Testis (tissue), 3 donors: ENCODE results near the gene SLC9C1. TPM values are rescaled to one million over a fixed set of nuclear protein-coding genes. Genes with fewer than 3 reads are reported as not detected.

Experiments
- DNase-seq: peaks from one replicate; pipeline ENCODE4 v3.0.0-alpha.2; 2019
- H3K27ac ChIP-seq, 2 donors: fragments of 200-600 bp; sonication (generic); one replicate each; pipeline ENCODE4 v1.5.1; 2019
- H3K27me3 ChIP-seq: fragments of 200-600 bp; sonication (generic); one replicate; pipeline ENCODE4 v1.5.1; 2019
- H3K36me3 ChIP-seq: fragments of 200-600 bp; sonication (generic); one replicate; pipeline ENCODE4 v1.5.1; 2017; ENCODE audit warnings: low read depth; ENCODE audit errors: missing control alignments
- H3K4me1 ChIP-seq: fragments of 200-600 bp; sonication (generic); one replicate; pipeline ENCODE4 v1.5.1; 2019
- H3K4me3 ChIP-seq, 2 donors: fragments of 200-600 bp; sonication (generic); one replicate each; pipeline ENCODE4 v1.5.1; 2017 to 2019
- H3K9me3 ChIP-seq: fragments of 200-600 bp; sonication (generic); one replicate; pipeline ENCODE4 v1.5.1; 2017
- CTCF ChIP-seq, 3 experiments: fragments of 450-650 bp in 2 of 3; fragments of 200-600 bp in 1 of 3; sonication (generic) in 1 of 3; IDR thresholded peaks; one replicate each; pipeline ENCODE4 v1.5.1; 2016 to 2019; ENCODE audit warnings: antibody characterized with exemption in 3 of 3, mild to moderate bottlenecking in 2 of 3, moderate library complexity in 1 of 3
- POLR2A ChIP-seq: fragments of 450-650 bp; IDR thresholded peaks from one replicate; pipeline ENCODE4 v1.6.1; 2017; ENCODE audit warnings: antibody characterized with exemption, mild to moderate bottlenecking, moderate library complexity
- WGBS, 2 donors: methylation state at CpG; one replicate each; pipeline ENCODE4 v1.1.5; 2018; 5-methylcytosine and 5-hydroxymethylcytosine counted together
- intact Hi-C: fragments of 100-400 bp; cut with DNase I; formaldehyde crosslinking; loops from one replicate; pipeline ENCODE4 v1.15.1; 2023; ENCODE audit warnings: low total_unique reads
- polyA plus RNA-seq: library from polyadenylated mRNA; stranded (reverse); fragments of 350-450 nt; fragmentation: Illumina TruSeq; extraction: RNeasy Lipid Tissue Mini Kit (QIAGEN cat#74804); gene quantifications from one replicate; pipeline ENCODE4 v1.2.3, GENCODE V29; 2014; ENCODE audit warnings: low read depth, low replicate concordance; ENCODE audit not compliant: insufficient read depth
- total RNA-seq, 2 donors: library from RNA; depleted of rRNA; stranded (reverse); fragments of >200 nt; gene quantifications; one replicate each; pipeline ENCODE4 v1.2.3, GENCODE V29; 2016

The SLC9C1 gene
- total and polyA plus RNA-seq, 3 donors from 2014 or later = 3.0 to 20.0 (median 9.8) TPM

DNA sequence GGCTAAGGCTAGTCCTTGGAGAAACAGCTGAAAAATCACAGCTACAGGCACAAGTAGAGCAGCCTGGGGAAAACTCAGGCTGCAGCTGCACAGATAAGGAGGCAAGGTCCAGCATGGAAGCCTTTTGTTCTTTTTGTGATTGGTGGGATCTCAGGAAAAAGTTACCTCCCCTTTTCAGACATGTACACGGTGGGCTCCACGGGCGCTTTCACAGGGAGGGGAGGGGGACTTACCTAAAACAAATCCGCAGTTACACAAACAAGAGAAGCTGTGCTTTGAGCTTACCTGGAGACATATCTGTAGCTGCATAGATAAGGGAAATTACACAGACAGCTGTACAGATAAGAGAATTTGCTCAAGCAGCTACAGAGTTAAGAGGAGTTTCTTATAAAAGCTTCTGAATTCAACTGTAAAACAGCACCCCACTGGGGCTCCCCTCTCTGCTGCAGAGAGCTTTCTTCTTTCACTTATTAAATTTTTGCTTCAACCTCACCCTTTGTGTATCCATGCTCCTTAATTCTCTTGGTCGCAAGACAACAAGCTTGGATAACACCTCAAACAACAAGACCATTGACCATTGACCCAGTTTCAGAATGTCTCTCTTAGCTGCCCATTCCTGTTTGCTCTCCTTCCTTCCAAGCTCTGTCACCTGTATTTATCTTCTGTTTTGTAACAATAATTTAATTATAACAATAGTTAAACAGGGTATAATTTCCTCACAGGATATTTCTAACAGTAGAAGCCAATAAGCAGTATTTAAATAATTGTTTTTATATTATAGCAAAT is 28.0 kb upstream of the SLC9C1 start:
- peaks cover 6% of the 10 kb centered on the region for H3K4me1 ChIP-seq
- no peaks in the 10 kb centered on the region for H3K27me3 ChIP-seq
- no peaks in the 10 kb centered on the region for H3K9me3 ChIP-seq
- no peak for TF ChIP-seq POLR2A
- TF ChIP-seq CTCF (IDR thresholded peaks at IDR 0.05) = no peak
- H3K4me3 ChIP-seq = no peak overlapping the region
- WGBS, 2 donors = 11 to 14% methylated on average over 5 of the region's 5 CpGs
- peak overlapping the region in 1 of 2 donors; percentile 47 for H3K27ac ChIP-seq
- intact Hi-C loops = no loop called here
- H3K36me3 ChIP-seq = no peaks in the 10 kb centered on the region
- peak; percentile 35 for DNase-seq

GRCh38 chr3:112320691-112321090 is 26.7 kb upstream of the SLC9C1 start:
- TF ChIP-seq CTCF (IDR thresholded peaks at IDR 0.05) (no peak), POLR2A (no peak)
- H3K4me1 ChIP-seq = peaks cover 6% of the 10 kb centered on the region
- no peak overlapping the region for H3K4me3 ChIP-seq
- 79 to 91% methylated on average over 1 of the region's 1 CpG for WGBS, 2 donors
- no peaks in the 10 kb centered on the region for H3K36me3 ChIP-seq
- H3K9me3 ChIP-seq = no peaks in the 10 kb centered on the region
- intact Hi-C loops = no loop called here
- peak overlapping the region in 1 of 2 donors; percentile 26 for H3K27ac ChIP-seq
- no peaks in the 10 kb centered on the region for H3K27me3 ChIP-seq
- DNase-seq = no peak

- H3K4me3 ChIP-seq = no peak overlapping the region
- no peak for DNase-seq
- TF ChIP-seq CTCF (IDR thresholded peaks at IDR 0.05) = no peak
- TF ChIP-seq POLR2A = no peak
- 65 to 80% methylated on average over 4 of the region's 4 CpGs for WGBS, 2 donors
- peak overlapping the region; percentile 42 to 60 for H3K27ac ChIP-seq
- no peaks in the 10 kb centered on the region for H3K27me3 ChIP-seq
- no peaks in the 10 kb centered on the region for H3K9me3 ChIP-seq
- H3K36me3 ChIP-seq = no peaks in the 10 kb centered on the region
- intact Hi-C loops = no loop called here
- peaks cover 6% of the 10 kb centered on the region for H3K4me1 ChIP-seq
These were observed 25.7 kb upstream of the SLC9C1 start for GRCh38 chr3:112319516-112320276.

DNA sequence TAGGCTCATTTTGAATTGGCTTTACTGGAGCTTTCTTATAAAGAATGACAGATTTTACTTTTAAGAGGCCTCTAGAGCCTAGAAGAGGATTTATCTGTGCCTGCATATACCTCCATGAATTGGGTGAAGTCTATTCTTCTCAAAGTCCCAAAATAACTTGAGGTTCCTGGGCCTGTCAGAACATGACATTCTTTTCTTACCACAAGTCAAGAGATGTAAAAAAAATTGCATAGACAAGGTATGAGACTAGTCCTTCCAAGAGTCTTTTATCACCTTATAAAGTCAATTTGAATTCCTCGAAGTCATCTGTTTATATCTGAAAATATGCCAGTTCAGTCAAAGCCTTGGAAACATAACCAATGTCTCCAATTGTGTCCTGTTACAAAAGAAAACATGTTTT is 21.8 kb upstream of the SLC9C1 start:
- H3K4me3 ChIP-seq = no peak overlapping the region
- no peaks in the 10 kb centered on the region for H3K9me3 ChIP-seq
- H3K36me3 ChIP-seq = no peaks in the 10 kb centered on the region
- H3K27ac ChIP-seq = no peak overlapping the region
- H3K4me1 ChIP-seq = peaks cover 6% of the 10 kb centered on the region
- no peak for DNase-seq
- no peak for TF ChIP-seq POLR2A
- no peaks in the 10 kb centered on the region for H3K27me3 ChIP-seq
- intact Hi-C loops = no loop called here
- WGBS, 2 donors = 93 to 100% methylated on average over 1 of the region's 1 CpG

DNA sequence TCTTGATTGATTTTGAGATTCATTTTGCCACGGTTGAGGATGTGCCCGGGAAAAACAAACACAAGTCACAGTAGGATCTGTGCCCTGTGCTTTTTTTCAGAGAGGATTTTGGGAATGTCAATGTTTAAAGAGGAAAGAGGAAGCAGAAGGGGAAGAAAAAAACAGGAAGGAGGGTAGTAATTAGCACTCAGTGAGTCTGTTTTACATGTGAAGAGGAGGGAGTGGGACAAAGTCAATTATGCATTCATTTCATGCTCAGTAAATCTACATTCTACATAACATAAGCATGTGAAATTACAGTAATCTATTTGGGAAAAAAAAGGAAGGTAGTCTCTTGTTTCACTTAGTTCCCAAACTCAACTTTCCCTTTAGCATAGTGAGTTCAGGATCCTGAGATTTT is 20.6 kb upstream of the SLC9C1 start:
- Histone ChIP-seq H3K27ac (no peak overlapping the region), H3K27me3 (no peaks in the 10 kb centered on the region), H3K36me3 (no peaks in the 10 kb centered on the region), H3K9me3 (no peaks in the 10 kb centered on the region), H3K4me3 (no peak overlapping the region), H3K4me1 (peaks cover 3% of the 10 kb centered on the region)
- no peak for TF ChIP-seq CTCF (IDR thresholded peaks at IDR 0.05)
- TF ChIP-seq POLR2A = no peak
- 80 to 85% methylated on average over 2 of the region's 2 CpGs for WGBS, 2 donors
- no peak for DNase-seq
- intact Hi-C loops = no loop called here
